ENCODE measurements around the gene ZNF655.
"Not testable (repeated sequence)": the region's sequence is repeated elsewhere in the genome, so short reads cannot be mapped to it uniquely, and the experiment has no call there.

The ZNF655 gene

DNA sequence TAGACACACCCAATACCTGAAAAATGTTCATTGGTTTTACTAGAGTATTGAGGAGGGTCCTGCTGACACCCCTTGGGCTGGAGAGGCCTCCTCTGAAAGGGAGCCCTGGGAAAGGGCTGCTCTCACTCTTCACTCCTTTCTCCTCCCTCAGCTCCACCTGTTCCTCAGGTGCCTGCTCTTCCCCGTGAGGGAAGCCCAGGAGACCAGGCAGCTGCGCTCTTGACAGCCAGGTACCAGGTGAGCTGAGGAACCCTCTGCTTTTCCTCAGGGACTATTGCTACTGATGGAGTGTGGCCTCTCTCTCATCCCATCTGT lies 3.3 kb downstream of the ZNF655 start:
- DNase-seq, result no peak

DNA sequence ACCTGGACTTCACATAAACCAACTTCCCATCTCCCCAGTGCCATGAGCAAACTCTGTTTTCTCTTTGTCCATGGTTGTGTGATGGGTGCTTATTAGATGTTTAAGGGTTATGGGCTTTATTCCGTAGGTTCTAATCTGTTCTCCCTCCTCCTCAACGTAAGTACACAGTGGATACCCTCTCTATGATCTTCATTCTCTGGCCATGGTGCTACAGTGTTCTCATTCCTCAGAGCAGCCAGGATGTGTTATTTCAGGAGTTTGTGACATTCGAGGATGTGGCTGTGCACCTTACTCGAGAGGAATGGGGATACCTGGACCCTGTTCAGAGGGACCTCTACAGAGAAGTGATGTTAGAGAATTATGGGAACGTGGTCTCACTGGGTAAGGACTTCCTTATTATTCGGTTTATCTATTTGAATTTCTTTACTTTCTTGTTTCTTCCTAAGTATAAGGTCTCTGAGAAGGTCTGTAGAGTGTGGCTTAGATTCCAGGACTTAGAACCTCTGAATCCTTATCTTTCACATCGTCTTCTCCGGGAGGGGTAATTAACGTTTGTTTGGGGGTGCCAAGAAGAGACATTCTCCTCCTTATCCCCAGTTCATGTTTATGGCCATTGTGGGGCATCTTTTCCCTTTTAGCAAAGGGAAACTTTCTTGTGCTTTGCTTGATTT lies 3.8 kb downstream of the ZNF655 start:
- no peak for DNase-seq

DNA sequence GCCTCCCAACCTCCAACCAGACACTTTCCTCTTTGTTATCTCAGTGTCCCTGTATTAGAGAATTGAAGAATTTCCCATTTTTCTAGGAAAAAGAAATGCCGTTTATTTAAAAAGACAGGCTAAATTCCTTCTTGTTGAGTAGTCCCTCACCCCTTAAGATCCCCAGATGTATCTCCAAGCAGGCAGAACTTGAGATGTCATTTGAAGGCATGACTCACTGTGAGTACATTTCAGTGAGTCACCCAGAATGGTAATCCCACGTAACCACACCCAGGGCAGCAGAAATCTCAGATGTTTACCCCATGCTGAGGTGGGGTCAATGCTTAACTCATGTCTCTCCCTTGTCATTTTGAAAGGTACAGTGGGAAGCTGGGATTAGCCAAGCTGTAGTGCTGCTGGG lies 4.4 kb downstream of the ZNF655 start:
- DNase-seq, result peak; percentile 99

DNA sequence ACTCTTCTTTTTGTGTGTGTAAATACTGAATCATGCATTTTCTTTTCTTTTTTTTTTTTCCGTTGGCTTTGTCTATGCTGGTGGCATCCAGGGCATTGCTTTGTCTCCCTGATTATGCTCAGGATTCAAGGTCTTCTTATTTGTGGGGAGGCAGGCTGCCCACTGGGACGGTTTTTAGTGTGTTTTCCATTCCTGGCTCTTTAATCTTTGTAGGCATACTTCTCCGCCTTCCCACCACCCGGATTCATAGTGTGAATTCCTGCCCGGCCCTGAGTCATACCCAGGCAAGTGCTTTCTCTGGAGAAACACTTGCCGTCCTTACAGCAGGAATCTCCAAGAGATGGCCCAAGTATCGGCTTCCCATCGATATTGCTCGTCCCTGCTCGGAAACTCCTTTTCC lies 5.2 kb downstream of the ZNF655 start:
- peak; percentile 81 for DNase-seq

DNA sequence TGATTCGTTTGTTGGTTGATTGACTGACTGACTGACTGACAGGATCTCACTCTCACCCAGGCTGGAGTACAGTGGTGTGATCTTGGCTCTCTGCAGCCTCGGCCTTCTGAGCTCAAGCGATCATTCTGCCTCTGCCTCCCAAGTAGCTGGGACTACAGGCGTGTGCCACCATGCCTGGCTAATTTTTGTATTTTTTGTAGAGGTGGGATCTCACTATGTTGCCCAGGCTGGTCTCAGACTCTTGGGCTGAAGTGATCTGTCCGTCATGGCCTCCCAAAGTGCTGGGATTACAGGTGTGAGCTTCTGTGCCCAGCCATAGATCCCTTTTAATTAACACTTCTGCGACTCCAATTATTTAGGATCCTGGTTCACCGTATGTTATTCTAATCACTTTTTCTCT lies 10.3 kb downstream of the ZNF655 start:
- not testable (repeated sequence) for DNase-seq

DNA sequence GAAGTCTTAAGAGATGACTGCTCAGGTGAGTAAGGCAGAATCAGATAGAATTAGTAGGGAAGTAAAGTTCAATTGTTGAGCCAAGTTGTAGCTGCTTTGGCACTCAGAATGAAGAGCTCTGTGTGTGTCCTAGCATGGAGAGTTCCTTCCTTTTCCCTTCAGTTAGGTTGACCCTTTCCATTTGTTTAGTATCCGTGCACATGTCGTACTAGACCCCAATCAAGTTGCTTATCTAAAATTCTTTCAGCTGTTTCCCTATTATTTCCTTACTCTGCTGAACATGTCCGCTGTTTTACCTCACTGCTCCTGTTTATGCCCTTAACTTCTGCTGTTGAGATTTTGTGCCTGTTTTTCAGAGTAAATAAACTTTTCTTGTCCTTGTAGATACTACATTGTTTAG lies 13.3 kb downstream of the ZNF655 start:
- no peak for DNase-seq

DNA sequence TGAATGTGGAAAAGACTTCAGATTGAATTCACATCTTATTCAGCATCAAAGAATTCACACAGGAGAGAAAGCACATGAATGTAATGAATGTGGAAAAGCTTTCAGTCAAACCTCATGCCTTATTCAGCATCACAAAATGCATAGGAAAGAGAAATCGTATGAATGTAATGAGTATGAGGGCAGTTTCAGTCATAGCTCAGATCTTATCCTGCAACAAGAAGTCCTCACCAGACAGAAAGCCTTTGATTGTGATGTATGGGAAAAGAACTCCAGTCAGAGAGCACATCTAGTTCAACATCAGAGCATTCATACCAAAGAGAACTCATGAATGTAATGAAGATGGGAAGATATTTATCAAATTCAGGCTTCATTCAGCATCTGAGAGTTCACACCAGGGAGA lies 14.8 kb downstream of the ZNF655 start:
- DNase-seq, result no peak

DNA sequence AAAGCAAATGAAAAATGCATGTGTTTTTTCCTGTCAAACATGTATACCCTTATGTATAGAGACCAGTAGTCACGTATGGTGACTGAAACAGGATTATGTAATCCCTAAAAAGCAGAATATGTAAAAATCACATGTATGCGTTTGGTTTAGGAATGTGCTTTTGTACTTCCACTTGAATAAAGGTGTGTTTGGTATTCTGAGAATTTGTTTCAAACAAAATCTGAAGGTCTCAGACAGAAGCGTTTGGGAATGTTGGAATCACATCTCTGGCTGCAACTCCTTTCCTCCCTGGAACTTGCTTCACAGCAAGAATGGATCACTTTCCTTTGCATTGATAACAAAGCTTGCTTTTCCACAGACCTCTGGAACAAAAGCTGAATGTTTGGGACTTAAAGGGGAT lies 17.8 kb downstream of the ZNF655 start:
- DNase-seq, result no peak

DNA sequence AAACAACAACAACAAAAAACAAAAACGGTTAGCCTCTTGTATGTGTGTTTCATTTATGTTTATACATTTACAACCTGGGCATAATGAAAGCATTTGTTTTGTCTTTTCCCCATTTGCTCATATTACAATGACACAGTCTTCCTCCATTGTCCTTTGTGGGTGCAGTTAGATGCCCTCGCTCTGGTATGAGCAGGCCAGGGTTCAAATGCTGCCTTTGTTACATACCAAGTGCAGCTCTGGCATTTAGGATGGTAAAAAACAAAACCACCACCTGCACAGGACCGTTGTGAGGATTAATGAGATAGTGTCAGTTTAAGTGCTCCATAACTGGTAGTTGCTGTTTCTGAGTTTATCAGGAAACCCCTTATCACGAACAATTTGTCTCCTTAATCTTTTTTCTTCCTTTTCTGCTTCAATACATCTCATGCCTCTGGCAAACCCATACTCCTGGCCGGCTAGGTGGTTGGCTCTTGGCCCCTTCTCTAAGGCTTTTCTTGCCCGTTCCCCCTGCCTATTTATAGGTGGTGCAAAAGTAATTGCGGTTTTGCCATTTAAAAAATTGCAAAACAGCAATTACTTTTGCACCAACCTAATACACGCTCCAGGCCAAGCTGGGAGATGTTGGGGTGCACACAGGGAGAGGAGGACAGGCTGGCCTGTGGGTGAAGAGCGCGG lies 21.0 kb downstream of the ZNF655 start:
- DNase-seq, result no peak

DNA sequence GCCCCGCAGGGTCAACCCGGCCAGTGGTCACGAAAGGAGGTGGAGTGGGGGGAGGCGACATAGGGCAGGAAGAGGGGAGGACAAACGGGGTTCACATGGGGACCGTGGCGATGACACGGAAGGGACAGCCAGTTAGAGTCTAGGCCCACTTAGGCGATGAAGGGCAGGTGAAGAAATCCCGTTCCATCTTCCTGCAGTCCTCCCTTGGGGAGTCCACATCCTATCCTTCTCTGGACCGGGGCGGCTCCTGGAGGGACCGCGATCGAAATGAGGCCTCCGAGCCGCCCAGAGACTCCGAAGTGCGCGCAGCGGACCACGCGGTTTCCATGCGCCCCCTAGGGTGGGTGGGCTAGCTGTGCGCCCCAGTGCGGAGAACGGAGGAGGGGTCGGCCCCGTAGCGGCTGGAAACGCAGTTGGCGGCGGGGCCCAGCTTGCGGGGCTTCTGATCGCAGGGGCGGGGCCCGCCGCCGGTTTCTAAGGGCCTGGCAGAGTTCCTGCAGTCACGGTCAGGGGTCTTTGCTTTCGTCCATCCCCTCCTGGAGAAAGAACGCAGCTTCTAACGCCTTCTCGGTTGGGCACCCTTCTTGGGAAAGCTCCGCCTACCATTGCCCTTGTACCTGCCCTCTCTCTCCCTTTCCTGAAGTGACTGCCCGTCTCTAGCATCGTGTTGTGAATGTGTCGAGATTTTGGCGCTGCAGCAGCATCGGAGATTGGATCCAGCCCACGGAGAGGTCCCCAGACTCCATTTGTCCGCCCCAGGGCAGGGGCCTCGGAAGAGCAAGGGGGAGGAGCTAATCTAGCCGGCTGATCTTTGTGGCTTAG lies 21.7 kb downstream of the ZNF655 start:
- DNase-seq, result peak; percentile 56

DNA sequence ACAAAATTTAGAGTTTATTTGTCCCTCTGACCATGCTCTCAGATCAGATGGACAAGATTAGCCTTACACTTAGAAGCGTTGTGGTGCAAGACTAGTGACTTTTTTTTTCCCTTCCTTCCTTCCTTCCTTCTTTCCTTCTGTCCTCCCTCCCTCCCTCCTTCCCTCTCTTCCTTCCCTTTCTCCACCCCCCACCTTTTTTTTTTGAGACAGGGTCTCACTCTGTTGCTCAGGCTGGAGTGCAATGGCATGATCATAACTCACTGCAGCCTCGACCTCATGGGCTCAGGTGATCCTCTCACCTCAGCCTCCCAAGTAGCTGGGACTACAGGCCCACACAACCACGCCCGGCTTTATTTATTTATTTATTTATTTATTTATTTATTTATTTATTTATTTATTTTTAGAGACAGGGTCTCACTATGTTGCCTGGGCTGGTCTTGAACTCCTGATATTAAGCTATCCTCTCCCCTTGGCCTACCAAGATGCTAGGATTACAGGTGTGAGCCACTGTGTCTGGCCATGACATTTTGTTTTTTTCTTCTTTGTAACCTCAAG lies 22.4 kb downstream of the ZNF655 start:
- not testable (repeated sequence) for DNase-seq

DNA sequence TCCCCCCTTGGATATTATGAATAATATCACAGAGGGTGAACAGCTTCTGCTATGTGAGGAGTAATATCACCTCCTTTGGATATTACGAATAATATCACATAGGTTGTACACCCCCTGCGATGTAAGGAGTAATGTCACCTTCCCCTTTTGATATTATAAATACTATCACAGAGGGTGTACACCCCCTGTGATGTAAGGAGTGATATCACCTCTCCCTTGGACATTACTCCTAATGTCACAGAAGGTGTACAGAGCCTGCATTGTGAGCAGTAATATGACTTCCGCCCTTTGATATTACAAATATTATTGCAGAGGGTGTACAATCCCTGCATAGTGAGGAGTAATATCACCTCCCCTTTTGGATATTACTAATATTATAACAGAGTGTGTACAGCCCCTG lies 30.4 kb downstream of the ZNF655 start:
- no peak for DNase-seq

DNA sequence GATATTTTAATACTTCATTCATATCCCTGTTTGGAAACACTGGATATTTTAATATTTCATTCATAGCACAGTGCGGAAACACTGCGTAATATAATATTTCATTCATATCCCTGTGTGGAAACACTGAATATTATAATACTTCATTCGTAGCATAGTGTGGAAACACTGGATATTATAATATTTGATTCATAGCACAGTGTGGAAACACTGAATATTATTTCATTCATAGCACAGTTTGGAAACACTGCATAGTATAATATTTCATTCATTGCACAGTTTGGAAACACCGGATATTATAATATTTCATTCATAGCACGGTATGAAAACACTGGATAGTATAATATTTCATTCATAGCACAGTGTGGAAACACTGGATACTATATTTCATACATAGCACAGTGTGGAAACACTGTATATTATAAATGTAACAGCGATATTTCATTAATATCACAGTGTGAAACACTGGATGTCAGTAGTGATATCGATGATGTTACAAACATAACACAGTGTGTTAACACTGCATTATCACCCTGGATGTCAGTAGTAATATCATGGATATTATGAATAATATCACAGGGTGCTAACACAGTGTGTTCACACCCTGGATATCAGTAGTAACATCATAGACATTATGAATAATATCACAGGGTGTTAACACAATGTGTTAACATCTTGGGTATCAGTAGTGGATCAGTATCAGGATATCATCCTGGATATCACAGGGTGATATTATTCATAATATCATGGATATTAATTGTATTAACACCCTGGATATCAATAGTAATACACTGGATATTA lies 36.7 kb downstream of the ZNF655 start:
- no peak for DNase-seq

DNA sequence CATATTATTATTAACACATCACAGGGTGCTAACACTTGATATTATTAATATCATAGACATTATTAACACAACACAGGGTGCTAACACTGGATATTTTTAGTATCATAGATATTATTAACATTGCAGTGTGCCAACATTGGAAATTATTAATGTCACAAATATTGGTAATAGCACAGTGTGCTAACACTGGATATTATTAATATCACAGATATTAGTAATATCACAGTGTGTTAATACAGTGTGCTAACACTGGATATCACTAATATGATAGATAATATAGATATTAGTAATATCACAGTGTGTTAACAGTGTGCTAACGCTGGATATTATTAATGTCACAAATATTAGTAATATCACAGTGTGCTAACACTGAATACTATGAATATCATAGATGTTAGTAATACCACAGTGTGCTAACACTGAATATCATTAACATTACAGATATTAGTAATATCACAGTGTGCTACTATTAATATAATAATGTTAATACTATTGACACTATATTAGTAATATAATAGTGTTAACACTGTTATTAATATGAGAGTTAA lies 38.0 kb downstream of the ZNF655 start:
- DNase-seq, result no peak

DNA sequence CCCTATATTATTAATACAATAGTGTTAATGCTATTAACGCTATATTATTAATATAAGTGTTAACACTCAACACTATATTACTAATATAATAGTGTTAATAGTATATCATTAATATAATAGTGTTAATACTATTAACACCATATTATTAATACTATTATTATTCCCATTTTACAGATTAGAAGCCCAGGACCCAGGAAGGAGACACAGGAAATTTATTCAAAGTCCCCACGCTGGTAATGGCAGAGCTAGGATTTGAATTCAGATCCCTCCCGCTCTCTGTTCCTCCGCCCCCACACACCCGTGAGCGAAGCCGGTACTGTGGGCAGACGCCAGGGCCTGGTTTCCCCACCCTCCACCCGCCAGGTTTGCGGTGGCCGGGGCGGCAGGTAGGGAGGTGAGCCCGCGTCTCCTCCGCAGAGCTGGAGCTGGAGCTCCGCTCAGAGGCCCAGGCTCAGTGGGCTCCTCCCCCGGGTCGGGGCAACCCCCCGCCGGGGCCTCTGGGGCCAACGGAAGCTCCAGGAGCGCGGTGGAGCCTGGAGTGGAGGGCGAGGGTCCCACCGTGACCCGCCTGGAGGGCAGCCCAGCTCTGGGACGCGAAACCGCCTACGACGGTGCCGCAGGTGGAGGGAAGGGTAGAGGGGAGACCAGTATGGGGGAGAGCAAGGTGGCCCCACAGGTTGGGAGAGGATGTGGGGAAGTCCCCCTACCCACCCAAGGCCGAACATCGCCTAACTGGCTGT lies 39.5 kb downstream of the ZNF655 start, which contains the start of gene TMEM225B:
Gene TMEM225B (plus strand): TSS at position 506 of the 740 bp plus-strand sequence. CDS start 6,122 bp downstream, outside the sequence.
- no peak for DNase-seq

DNA sequence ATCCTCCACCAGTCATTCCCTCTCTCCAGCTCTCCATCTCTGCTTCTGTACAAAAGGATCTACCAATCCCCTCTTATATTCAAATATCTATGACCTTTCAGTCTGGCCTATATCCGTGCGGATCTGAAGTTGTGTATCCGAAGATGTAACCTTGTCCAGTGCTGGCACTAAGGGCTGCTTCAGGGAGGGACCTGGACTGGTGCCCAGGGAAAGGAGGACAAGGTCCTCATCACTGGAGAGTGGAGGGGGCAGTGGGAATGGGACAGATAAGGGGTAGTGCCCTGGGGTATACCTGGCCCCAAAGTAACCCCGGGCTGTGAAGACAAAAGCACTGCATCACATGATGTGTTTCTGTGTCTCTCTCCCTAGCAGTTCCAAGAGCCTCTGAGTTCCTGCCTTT lies 41.4 kb downstream of the ZNF655 start:
- DNase-seq, result no peak

DNA sequence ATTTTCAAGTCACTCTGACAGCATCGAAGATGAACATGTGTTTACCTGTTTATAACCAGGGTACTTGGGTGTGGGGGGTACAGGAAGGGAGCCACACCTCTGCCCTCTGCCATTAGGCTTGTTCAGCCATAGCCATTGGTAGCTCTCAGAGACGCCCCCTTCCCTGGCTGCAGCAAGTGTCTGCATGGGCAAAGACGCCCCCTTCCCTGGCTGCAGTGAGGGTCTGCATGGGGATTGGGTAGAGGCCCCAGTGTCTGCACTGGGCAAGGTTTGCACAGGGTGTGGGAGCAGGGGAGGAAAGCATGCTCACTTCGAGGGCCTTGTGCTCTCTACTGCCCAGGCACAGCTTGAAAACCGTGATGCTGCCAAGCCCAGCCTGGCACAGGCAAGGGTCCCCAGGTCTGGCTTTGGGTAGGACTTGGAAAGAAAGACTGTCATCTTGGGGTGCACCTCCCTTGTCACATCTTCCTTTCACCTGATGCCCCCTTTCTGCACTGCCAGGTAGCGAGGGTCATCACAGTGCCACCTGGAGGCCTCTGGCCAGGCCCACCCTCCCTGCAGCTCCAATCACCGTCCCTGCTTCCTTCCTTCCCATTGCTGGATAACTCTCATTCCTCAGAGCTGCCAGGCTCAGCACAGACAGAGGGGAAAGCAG lies 43.3 kb downstream of the ZNF655 start:
- DNase-seq, result no peak

DNA sequence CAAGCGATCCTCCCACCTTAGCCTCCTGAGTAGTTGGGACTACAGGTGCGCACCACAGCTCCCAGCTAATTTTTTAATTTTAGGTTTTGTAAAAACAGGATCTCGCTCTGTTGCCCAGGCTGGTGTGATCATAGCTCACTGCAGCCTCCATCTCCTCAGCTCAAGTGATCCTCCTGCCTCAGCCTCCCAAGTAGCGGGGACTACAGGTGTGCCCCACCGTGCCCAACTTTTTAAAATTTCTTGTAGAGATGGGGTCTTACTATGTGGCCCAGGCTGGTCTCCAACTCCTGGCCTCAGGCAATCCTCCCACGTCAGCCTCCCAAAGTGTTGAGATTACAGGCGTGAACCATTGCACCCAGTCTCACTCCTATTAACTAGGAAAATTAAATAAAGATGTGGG lies 47.1 kb downstream of the ZNF655 start:
- DNase-seq, result no peak

DNA sequence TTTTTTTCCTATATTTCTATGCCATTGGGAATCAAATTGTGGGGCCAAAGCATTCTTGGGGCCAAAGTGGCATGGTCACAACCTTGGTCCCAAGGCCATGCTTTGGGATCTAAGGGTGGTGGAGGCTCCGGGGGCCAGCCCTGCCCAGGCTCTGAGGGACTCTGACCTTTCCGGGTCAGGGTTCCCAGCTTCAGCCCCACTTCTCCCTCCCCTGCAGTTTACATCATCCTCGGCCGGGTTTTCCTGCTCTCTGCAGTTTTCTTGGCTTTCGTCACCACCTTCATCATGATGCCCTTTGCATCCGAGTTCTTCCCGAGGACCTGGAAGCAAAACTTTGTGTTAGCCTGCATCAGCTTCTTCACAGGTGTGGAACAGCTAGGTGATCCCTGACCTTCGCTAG lies 48.1 kb downstream of the ZNF655 start:
- no peak for DNase-seq

DNA sequence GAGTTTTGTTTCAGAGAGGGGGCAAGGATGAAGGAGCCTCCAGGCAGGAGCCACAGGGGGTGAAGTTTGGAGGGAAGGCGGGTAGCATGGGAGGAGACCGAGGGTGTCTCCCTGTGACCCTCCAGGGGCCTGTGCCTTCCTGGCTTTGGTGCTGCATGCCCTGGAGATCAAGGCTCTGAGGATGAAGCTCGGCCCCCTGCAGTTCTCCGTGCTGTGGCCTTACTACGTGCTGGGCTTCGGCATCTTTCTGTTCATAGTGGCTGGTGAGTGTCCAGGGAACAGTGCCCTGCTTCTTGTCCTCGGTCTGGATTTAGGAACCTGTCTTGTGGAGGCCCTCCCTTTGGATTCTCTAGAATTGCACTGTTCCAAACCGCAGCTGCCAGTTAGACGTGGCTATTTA lies 49.1 kb downstream of the ZNF655 start:
- DNase-seq, result no peak

DNA sequence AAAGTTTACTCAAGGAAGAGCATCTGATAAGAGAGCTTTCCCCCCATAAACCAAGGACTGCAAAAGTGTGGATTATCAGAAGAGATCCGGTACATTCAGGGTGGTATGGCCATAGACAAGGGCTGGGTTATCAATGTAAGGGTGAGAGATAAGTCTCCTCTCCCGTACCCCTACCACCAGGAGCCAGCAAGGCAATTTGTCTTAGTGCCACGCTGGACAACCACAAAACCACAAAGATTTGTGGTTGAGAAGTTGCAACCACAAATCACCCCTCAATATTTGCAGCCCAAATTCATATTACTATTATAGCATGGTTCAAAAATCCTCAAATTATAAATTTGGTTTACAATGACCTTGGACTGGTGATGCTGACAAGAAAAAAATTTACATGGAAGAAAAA lies 56.1 kb downstream of the ZNF655 start:
- DNase-seq, result no peak

Data from fibroblast of skin of right biceps (primary cell).